ENCODE data around the gene ZBTB8A. TPM values are rescaled to one million over a fixed set of nuclear protein-coding genes. Genes with fewer than 3 reads are reported as not detected.
A peak's percentile ranks its signal among the peaks of the same experiment; 100 is the strongest.

ZBTB8A gene
- total and polyA plus RNA-seq, 2 of the 8 experiments (the other 6 are each of a cell fraction or from before 2014, with no cell fraction given): 2.9 to 10.4 TPM

- Histone ChIP-seq H3K79me1 (ENCODE audit: low read depth, low read length) (no peaks in the 10 kb centered on the region; the same call in 1 of the 2 replicates), H2AK5ac (ENCODE audit: low read depth, low read length) (0 out of 2 replicates have a peak overlapping the region, but pooled peaks have one; percentile 24)
- CTCF ChIA-PET (ENCODE audit: partially characterized antibody): interaction anchor here (1.6 kb wide), 1 partner anchor 47 kb away, joined by 3 read pairs; no protein-coding TSS in a partner anchor
These were observed 96.5 kb downstream of the ZBTB8A start for GRCh38 chr1:32635508-32636277.

More at GRCh38 chr1:32635508-32636277, 96.5 kb downstream of the ZBTB8A start:
- Histone ChIP-seq H3K36me3 (ENCODE audit: control insufficient read depth in 2 of 4, insufficient read depth in 4 of 4, low read length in 3 of 4) (peaks cover 0 to 27% (median 0%) of the 10 kb centered on the region in 4 experiments; a peak in 2 of 8 replicates), H3K27me3 (replicated peaks in 1 of 4; ENCODE audit: control insufficient read depth in 3 of 4, extremely low read depth in 1 of 4, insufficient read depth in 3 of 4, low read length in 3 of 4) (no peaks in the 10 kb centered on the region), H3K79me2 (ENCODE audit: control insufficient read depth in 1 of 2, insufficient read depth in 2 of 2, low read length in 2 of 2) (peaks cover 0 to 35% of the 10 kb centered on the region in 2 experiments; a peak in 2 of 4 replicates), H3K27ac (ENCODE audit: low read depth, low read length) (no peak overlapping the region), H3K23me2 (ENCODE audit: low read depth, low read length) (peaks cover 2% of the 10 kb centered on the region; the same call in 1 of the 2 replicates), H3K4me2 (ENCODE audit: insufficient read depth in 1 of 2, low read depth in 2 of 2, low read length in 2 of 2) (peak overlapping the region in 1 of 2 experiments; percentile 44; a peak in 1 of 4 replicates), H3K56ac (replicated peaks; ENCODE audit: insufficient read length, low read depth, low read length) (no peak overlapping the region), H2BK120ac (replicated peaks; ENCODE audit: low read depth, low read length) (no peak overlapping the region), H2BK12ac (ENCODE audit: low read depth, low read length) (no peak overlapping the region), H2BK20ac (ENCODE audit: low read length) (peak overlapping the region; percentile 72; the same call in 1 of the 2 replicates), H3K4me3 (ENCODE audit: extremely low read depth in 1 of 4, insufficient read depth in 2 of 4, low read depth in 3 of 4, low read length in 4 of 4) (no peak overlapping the region), H4K20me1 (replicated peaks in 1 of 2; ENCODE audit: control insufficient read depth in 1 of 2, insufficient read depth in 2 of 2, low read length in 2 of 2) (no peaks in the 10 kb centered on the region), H3K4me1 (replicated peaks in 1 of 4; ENCODE audit: control insufficient read depth in 3 of 4, insufficient read depth in 4 of 4, low read length in 3 of 4) (peaks cover 8 to 21% (median 17%) of the 10 kb centered on the region in 4 experiments), H2BK15ac (ENCODE audit: low read length) (no peak overlapping the region), H3K23ac (ENCODE audit: insufficient read length) (no peak overlapping the region), H2AFZ (ENCODE audit: low read length) (no peak overlapping the region), H3K9ac (replicated peaks in 1 of 4; ENCODE audit: extremely low read depth in 1 of 4, low read depth in 3 of 4, low read length in 3 of 4) (no peak overlapping the region), H3K18ac (ENCODE audit: extremely low read depth, low read length) (0 out of 2 replicates have a peak overlapping the region, but pooled peaks have one; percentile 6), H4K5ac (ENCODE audit: insufficient read length, low read depth, low read length) (no peak overlapping the region), H3K9me3 (ENCODE audit: insufficient read depth in 2 of 2, low read depth in 1 of 2, low read length in 1 of 2) (no peaks in the 10 kb centered on the region), H2BK5ac (ENCODE audit: low read depth, low read length) (peak overlapping the region; percentile 35; the same call in 1 of the 2 replicates), H3K14ac (ENCODE audit: insufficient read length) (no peak overlapping the region), H4K8ac (ENCODE audit: extremely low read depth, insufficient read depth, low read length) (no peak overlapping the region), H3K4ac (replicated peaks; ENCODE audit: insufficient read length, low read depth, low read length) (no peak overlapping the region), H4K91ac (replicated peaks; ENCODE audit: insufficient read length, low read length) (no peak overlapping the region)
- FAIRE-seq (no peak), DNase-seq (ENCODE audit: low read depth in 1 of 2, low spot score in 2 of 2) (no peak)
- WGBS, 2 experiments (ENCODE audit: extremely low coverage in 1 of 2, insufficient coverage in 1 of 2, insufficient read length in 1 of 2, insufficient replicate concordance in 2 of 2, low coverage in 1 of 2, low lambda C conversion rate in 2 of 2, missing lambda C conversion rate in 1 of 2): 87% methylated on average over 8 of the region's 8 CpGs; no CpG with 5 or more reads in 1 of the 2 experiments
- POLR2A ChIA-PET (ENCODE audit: partially characterized antibody): interaction anchor here (0.9 to 10.1 kb wide), 4 partner anchors 10 to 30 kb away, joined by 3 to 115 read pairs (median 6); partner anchors contain the start of genes RBBP4 and ZBTB8OS
- no peak for TF ChIP-seq RBBP5 (IDR thresholded peaks at IDR 0.05; ENCODE audit: borderline replicate concordance, low read depth, low read length)
